ENCODE results near the gene KMT2A. TPM values are rescaled to one million over a fixed set of nuclear protein-coding genes. Genes with fewer than 3 reads are reported as not detected.
"Not testable (repeated sequence)": the region's sequence is repeated elsewhere in the genome, so short reads cannot be mapped to it uniquely, and the experiment has no call there.

Gene KMT2A
- polyA plus RNA-seq, 2 of the 4 experiments (the other 2 are of a cell fraction) = 6.8 to 20.3 TPM

DNA sequence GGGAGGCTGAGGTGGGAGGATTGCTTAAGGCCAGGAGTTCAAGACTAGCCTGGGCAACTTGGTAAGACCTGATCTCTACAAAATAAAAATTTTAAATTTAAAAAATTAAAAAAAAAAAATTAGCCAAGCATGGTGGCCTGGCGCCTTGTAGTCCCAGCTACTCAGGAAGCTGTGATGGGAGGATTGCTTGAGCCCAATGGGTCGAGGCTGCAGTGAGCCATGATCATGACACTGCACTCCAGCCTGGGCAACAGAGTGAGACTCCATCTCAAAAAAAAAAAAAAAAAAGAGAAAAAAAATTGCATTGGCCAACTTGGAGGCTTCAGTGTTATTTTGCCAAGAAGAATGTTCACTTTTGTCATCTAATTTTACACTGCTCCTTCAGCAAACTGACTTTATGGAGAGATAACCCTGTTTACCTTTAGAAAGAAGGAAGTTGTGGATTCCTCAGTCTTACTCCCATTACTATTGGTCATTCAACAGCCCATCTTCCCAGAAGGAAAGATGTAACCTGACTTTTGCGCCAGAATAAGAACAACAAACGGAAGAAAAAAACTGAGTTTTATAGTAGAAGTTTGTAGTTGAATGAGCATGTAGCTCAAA lies 13.1 kb downstream of the KMT2A start:
- TF ChIP-seq USF2 (IDR thresholded peaks at IDR 0.05) = no peak
- TF ChIP-seq SREBF2 (IDR thresholded peaks at IDR 0.05) = no peak
- Histone ChIP-seq H3K9me3 (no peaks in the 10 kb centered on the region), H3K4me3 (no peak overlapping the region), H3K4me1 (no peaks in the 10 kb centered on the region), H3K27ac (no peak overlapping the region), H3K4me2 (no peak overlapping the region)
- no peak for DNase-seq (ENCODE audit: low read depth in 1 of 2, low spot score in 1 of 2)
- no peak for FAIRE-seq
- ChIA-PET POLR2A (interaction anchor here (0.8 kb wide), 1 partner anchor 13 kb away, joined by 5 read pairs; the partner anchor contains the start of gene KMT2A), CTCF (interaction anchor here (0.6 to 1.8 kb wide), 2 partner anchors 38 to 154 kb away, joined by 3 to 5 read pairs; no protein-coding TSS in a partner anchor)
- no peak for ATAC-seq
- 92% methylated on average over 4 of the region's 4 CpGs for WGBS (ENCODE audit: missing lambda C conversion rate)

DNA sequence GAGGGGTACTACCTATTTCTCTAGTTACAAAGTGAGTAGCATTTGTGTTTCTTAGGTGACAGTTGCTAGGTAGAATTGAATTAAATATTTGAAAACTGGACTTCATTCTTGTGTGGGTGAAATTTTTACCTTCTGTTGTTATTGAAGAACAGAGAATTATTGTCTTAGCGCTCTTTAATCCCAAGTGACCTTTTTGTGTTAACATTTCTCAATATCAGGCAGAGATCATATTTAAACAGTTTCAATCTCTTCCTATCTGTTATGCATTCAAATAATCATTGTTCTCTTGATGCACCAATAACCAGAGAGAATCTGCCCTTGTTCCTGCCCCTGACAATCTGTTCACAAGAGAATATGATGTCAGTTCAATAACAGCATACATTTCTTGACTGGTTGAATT lies 14.2 kb downstream of the KMT2A start:
- WGBS (ENCODE audit: missing lambda C conversion rate) = 90% methylated on average over 1 of the region's 1 CpG
- Histone ChIP-seq H3K4me1 (no peaks in the 10 kb centered on the region), H3K9me3 (no peaks in the 10 kb centered on the region), H3K4me2 (no peak overlapping the region), H3K27ac (no peak overlapping the region), H3K4me3 (no peak overlapping the region)
- ChIA-PET CTCF (interaction anchor here (1.0 to 1.8 kb wide), 2 partner anchors 9 to 155 kb away, joined by 5 read pairs; no protein-coding TSS in a partner anchor), POLR2A (no interaction called here)
- TF ChIP-seq RAD21 (conservative IDR thresholded peaks at IDR 0.05 in 1 of 2, IDR thresholded peaks at IDR 0.05 in 1 of 2) = no peak
- TF ChIP-seq, protein P1, sequence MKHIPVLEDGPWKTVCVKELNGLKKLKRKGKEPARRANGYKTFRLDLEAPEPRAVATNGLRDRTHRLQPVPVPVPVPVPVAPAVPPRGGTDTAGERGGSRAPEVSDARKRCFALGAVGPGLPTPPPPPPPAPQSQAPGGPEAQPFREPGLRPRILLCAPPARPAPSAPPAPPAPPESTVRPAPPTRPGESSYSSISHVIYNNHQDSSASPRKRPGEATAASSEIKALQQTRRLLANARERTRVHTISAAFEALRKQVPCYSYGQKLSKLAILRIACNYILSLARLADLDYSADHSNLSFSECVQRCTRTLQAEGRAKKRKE (CRISPR knock-in tag; IDR thresholded peaks at IDR 0.05; ENCODE audit: low read depth) = no peak
- DNase-seq (ENCODE audit: low read depth in 1 of 2, low spot score in 1 of 2) (no peak), ATAC-seq (no peak), FAIRE-seq (no peak)

DNA sequence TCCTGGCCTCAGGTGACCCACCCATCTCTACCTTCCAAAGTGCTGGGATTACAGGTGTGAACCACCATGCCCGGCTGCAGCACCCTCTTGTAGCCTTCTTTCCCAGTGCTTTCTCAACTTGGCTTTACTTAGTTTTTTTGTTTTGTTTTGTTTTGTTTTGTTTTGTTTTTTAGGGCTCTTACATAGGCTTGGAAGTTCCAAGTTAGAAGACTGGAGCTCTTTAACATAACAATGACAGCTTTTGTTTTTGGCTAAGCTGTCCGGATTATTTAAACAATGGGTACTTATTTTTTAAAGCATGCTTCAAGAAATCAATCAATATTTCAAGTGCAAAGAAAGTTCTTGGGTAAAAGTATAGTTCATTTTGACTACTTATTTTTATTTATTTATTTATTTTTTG lies 25.9 kb downstream of the KMT2A start:
- no peak for FAIRE-seq
- CTCF ChIA-PET = interaction anchor here (1.4 to 1.8 kb wide), 2 partner anchors 10 to 35 kb away, joined by 3 to 6 read pairs; no protein-coding TSS in a partner anchor

GRCh38 chr11:118468968-118469367 lies 32.7 kb downstream of the KMT2A start:
- CTCF ChIA-PET = interaction anchor here (1.4 kb wide), 2 partner anchors 20 to 271 kb away, joined by 3 to 4 read pairs; no protein-coding TSS in a partner anchor
- ATAC-seq; H3K27ac ChIP-seq; DNase-seq (ENCODE audit: low read depth in 1 of 2, low spot score in 1 of 2); POLR2A ChIA-PET; H3K9me3 ChIP-seq; FAIRE-seq; H3K4me2 ChIP-seq; H3K4me3 ChIP-seq; H3K4me1 ChIP-seq: not testable (repeated sequence)
- WGBS (ENCODE audit: missing lambda C conversion rate) = 100% methylated on average over 1 of the region's 2 CpGs

More for the DNA sequence above, 25.9 kb downstream of the KMT2A start:
- ATAC-seq = no peak
- 96% methylated on average over 2 of the region's 2 CpGs for WGBS (ENCODE audit: missing lambda C conversion rate)
- Histone ChIP-seq H3K4me3 (no peak overlapping the region), H3K4me2 (no peak overlapping the region), H3K4me1 (no peaks in the 10 kb centered on the region), H3K27ac (no peak overlapping the region), H3K9me3 (no peaks in the 10 kb centered on the region)
- DNase-seq (ENCODE audit: low read depth in 1 of 2, low spot score in 1 of 2) = no peak
- POLR2A ChIA-PET = no interaction called here
- TF ChIP-seq, protein P2, sequence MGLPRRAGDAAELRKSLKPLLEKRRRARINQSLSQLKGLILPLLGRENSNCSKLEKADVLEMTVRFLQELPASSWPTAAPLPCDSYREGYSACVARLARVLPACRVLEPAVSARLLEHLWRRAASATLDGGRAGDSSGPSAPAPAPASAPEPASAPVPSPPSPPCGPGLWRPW (IDR thresholded peaks at IDR 0.05) = no peak

DNA sequence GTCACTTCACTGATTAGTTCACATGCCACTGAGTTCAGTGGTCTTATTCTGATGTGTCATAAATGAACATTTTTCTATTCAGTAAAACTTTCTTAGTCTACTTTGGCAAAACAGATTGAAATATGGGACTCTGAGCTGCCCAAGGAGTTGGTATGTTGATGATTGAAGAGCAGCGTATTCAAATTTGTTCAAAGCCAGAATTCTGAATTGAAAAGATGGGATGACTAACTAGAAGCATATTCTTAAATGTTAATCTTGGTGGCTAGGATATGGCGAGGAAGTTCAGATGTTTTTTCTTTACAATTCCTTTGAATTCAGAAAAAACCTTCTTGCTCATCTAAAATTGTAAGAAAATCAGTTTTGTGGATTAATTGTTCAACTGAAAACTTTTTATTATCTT lies 34.7 kb downstream of the KMT2A start:
- no peak for ATAC-seq
- no peaks in the 10 kb centered on the region for H3K4me1 ChIP-seq
- ChIA-PET POLR2A (no interaction called here), CTCF (interaction anchor here (1.2 kb wide), 1 partner anchor 14 kb away, joined by 3 read pairs; no protein-coding TSS in a partner anchor)
- no peak overlapping the region for H3K4me3 ChIP-seq
- H3K27ac ChIP-seq = no peak overlapping the region
- H3K4me2 ChIP-seq = no peak overlapping the region
- no peak for FAIRE-seq
- WGBS (ENCODE audit: missing lambda C conversion rate) = 91% methylated on average over 2 of the region's 2 CpGs
- no peak for DNase-seq (ENCODE audit: low read depth in 1 of 2, low spot score in 1 of 2)
- no peaks in the 10 kb centered on the region for H3K9me3 ChIP-seq
- TF ChIP-seq ZC3H11A (IDR thresholded peaks at IDR 0.05) (no peak), FOSL2 (IDR thresholded peaks at IDR 0.05) (no peak), FOSL2 (CRISPR knock-in tag; IDR thresholded peaks at IDR 0.05) (no peak), POLR2AphosphoS2 (conservative IDR thresholded peaks at IDR 0.05; ENCODE audit: low read length) (no peak), CBX2 (IDR thresholded peaks at IDR 0.05; ENCODE audit: borderline replicate concordance, low read depth) (no peak), NR3C1 (IDR thresholded peaks at IDR 0.05) (no peak), RARB (CRISPR knock-in tag; IDR thresholded peaks at IDR 0.05) (no peak), RCOR1 (IDR thresholded peaks at IDR 0.05; ENCODE audit: low read depth, low read length) (no peak), FOSB (CRISPR knock-in tag; IDR thresholded peaks at IDR 0.05) (no peak), KDM5A (IDR thresholded peaks at IDR 0.05) (no peak), HMGXB4 (CRISPR knock-in tag; IDR thresholded peaks at IDR 0.05; ENCODE audit: borderline replicate concordance) (no peak), BCL3 (IDR thresholded peaks at IDR 0.05) (no peak), JUNB (IDR thresholded peaks at IDR 0.05) (no peak), TFCP2L1 (CRISPR knock-in tag; IDR thresholded peaks at IDR 0.05) (no peak)
- TF ChIP-seq, protein P3, sequence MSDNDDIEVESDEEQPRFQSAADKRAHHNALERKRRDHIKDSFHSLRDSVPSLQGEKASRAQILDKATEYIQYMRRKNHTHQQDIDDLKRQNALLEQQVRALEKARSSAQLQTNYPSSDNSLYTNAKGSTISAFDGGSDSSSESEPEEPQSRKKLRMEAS (IDR thresholded peaks at IDR 0.05) = no peak
- TF ChIP-seq, protein P4, sequence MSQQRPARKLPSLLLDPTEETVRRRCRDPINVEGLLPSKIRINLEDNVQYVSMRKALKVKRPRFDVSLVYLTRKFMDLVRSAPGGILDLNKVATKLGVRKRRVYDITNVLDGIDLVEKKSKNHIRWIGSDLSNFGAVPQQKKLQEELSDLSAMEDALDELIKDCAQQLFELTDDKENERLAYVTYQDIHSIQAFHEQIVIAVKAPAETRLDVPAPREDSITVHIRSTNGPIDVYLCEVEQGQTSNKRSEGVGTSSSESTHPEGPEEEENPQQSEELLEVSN (IDR thresholded peaks at IDR 0.05; ENCODE audit: borderline replicate concordance, low read depth) = no peak
